HTR-8/SVneo (cell line): ENCODE results near the gene RIC8B.

ENCODE experiments used
- DNase-seq: peaks from one replicate; pipeline ENCODE4 v3.0.0; 2011; ENCODE audit warnings: low spot score, mixed read lengths; ENCODE audit not compliant: insufficient read length
- FAIRE-seq: peaks from 2 replicates; lab custom pipeline; 2011; peaks lifted over from hg19 to GRCh38; lab: Jason Lieb, UNC

RIC8B gene

GRCh38 chr12:106893451-106893850 lies 119.0 kb downstream of the RIC8B start:
- no peak for DNase-seq
- no peak for FAIRE-seq

GRCh38 chr12:106894774-106895173 lies 120.3 kb downstream of the RIC8B start:
- DNase-seq (no peak), FAIRE-seq (no peak)

DNA sequence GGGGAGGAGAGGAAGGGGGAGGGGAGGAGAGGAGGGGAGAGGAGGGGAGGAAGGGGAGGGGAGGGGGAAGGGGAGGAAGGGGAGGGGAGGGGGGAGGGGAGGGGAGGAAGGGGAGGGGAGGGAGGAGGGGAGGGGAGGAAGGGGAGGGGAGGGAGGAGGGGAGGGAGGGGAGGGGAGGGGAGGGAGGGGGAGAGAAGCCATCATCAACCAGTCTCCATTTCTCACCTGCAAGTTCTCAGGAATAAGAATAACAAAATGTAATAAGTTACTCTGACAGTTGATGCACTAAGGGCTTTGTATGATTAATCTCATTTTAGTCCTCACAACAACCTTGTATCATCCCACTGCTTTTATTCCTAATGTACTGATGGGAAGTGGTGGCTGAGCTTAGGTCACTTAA lies 122.1 kb downstream of the RIC8B start:
- DNase-seq: no peak
- FAIRE-seq: no peak

DNA sequence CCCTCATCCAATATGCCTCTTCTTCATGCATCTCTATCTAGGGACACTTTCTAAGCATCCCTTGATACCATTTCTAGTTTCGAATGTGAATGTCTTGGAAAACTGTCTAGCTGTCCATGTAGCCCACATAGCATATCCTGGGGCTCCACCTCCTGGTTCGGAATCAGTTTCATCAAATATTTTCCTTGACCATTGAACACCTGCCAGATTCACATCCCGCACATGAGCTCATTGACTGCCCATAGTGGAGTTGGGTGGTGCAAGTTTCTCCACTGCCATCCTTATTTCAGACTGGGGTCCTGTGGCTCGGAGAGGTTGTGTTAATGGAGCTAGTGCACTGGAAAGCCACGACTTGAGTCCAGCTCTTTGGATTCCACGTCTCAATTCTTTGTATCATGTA lies 122.6 kb downstream of the RIC8B start:
- DNase-seq (peak; percentile 12), FAIRE-seq (no peak)

- DNase-seq (no peak), FAIRE-seq (no peak)
Measured at GRCh38 chr12:106897981-106898901, 123.8 kb downstream of the RIC8B start.

DNA sequence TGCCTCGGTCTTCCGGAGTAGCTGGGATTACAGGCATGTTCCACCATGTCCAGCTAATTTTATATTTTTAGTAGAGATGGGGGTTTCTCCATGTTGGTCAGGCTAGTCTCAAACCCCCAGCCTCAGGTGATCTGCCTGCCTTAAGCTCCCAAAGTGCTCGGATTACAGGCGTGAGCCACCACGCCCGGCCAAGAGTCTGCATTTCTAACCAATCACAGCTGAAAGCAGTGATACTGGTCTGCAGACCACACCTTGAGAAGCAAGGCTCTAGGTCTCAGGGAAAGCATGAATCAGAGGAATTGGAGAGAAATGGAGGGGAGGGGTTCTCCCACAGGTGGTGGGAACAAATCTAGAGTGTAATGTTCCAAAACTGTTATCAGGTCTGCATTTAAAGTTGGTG lies 126.1 kb downstream of the RIC8B start:
- DNase-seq: no peak
- no peak for FAIRE-seq

DNA sequence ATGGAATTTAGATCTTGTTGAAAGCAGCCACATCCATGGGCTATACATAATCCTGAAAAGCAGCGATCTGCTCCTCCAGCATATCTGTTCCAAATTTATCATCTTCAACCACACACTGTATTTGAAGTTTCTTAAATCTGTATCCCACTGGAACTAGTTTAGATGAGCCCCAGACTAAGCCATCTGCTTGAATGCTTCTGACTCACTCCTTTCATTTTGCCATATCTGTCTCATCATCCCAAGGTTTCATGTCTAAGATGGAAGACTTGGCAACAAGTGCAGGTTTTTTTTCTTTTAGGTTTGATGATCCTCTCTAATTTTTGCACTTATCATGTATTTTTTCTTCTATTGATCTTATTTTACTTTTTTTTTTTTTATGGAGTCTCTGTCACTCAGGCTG lies 126.8 kb downstream of the RIC8B start:
- FAIRE-seq (no peak), DNase-seq (no peak)

- no peak for DNase-seq
Measured at GRCh38 chr12:106902053-106902452, 127.6 kb downstream of the RIC8B start.

GRCh38 chr12:106903241-106903945 lies 128.9 kb downstream of the RIC8B start:
- no peak for FAIRE-seq
- DNase-seq: peak; percentile 48

More at GRCh38 chr12:106902053-106902452, 127.6 kb downstream of the RIC8B start:
- no peak for FAIRE-seq

- FAIRE-seq: no peak
- no peak for DNase-seq
Measured at GRCh38 chr12:106906715-106907114, 132.2 kb downstream of the RIC8B start.

DNA sequence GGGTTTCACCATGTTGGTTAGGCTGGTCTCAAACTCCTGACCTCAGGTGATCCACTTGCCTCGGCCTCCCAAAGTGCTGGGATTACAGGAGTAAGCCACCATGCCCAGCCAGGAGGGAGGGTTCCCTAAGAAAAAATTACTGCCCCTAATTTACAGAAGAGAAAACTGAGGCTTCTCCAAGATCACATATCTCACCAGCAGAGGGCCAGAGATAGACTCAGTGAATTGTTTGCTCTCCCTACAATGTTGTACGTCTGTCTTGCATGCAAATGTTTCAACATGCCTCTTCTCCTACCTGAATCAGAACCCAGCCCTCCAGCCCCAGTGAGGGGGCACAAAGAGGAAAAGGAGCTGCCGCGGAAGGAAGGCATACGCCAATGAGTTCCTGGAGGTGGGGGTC lies 132.9 kb downstream of the RIC8B start:
- DNase-seq (no peak), FAIRE-seq (no peak)

DNA sequence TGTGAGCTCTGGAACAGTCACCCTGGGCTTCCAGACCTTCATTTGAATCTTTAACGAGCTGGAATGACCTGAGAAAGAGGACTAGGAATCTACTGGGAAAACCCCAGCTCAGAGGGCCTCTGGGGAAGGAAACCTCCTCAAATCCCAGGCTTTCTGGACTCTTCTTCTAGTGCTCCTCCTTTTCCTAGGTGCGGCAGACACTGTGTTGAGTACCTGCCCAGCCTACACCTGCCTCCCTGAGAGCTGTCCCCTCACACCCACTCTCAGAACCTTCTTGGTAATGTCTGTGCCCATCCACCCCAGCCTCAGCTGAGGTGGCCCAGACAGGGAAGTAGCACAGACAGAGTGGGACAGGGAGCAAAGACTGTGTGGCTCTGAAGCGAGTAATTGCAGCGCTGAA lies 133.4 kb downstream of the RIC8B start:
- no peak for DNase-seq

GRCh38 chr12:106908561-106908960 lies 134.1 kb downstream of the RIC8B start:
- no peak for FAIRE-seq
- no peak for DNase-seq

More for the DNA sequence above, 133.4 kb downstream of the RIC8B start:
- no peak for FAIRE-seq

- no peak for FAIRE-seq
- no peak for DNase-seq
Measured at GRCh38 chr12:106910202-106910601, 135.7 kb downstream of the RIC8B start.

- FAIRE-seq (no peak), DNase-seq (no peak)
Measured at GRCh38 chr12:106911581-106911980, 137.1 kb downstream of the RIC8B start.

DNA sequence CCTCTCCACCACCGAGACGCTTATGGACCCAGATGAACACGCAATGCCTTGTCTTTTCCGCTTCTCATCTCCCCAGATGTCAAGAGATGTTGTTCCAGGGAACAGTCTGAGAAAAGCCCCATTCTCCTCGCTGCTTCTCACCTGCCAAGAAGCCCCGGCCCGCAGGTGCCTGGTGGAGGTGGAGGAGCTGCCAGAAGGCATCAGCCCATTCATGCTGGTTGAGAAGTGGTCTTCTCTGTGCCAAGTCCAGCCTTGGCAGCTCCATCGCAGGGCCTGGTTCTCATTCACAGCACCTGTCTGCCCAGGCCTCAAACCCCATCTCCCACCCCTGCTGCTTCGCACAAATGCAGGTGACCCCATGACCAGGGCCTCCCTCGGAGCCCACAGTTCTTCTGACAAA lies 139.0 kb downstream of the RIC8B start:
- FAIRE-seq: no peak
- DNase-seq: no peak

DNA sequence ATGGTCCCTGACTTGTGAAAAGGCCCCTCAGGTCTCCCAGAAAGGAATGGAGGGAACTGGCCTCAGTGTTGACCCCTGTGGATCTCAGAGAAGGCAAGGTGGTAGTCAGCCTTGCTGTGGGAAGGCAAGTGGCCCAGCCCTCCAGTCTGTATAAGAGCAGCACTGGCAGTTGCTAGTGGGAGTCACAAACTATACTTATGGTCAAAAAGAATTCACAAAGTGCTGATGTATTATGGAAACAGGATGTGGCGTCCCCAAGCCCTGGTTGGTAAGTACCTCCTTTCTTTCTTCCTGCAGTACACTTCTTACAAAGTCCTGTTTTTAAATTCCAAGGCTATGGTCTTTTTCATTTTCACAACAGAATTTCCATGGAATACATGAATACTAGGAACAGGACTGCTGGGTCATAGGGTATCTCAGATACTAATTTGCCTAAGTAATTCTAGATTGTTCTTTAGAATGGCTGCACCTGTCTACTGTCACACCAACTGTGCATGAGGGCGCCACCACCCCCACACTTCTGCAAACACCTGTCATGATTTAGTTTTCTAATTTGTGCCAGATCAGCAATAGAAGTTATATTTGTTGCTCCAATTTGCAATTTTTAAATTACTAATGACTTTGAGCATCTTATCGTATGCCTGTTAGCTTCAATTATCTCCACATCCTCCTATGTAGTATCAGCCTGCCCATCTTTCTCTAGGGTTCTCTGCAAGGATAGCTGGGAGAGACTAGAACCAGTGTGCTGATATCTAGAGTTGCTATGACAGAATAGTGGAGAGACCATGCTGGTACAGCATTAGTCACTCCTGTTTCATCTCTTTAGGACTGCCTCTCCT lies 140.5 kb downstream of the RIC8B start:
- FAIRE-seq (no peak), DNase-seq (no peak)

GRCh38 chr12:106915635-106916026 lies 141.1 kb downstream of the RIC8B start:
- DNase-seq: no peak
- no peak for FAIRE-seq

- DNase-seq (no peak), FAIRE-seq (no peak)
Measured at GRCh38 chr12:106917503-106917902, 143.0 kb downstream of the RIC8B start.

- DNase-seq: peak; percentile 22
- no peak for FAIRE-seq
Measured at GRCh38 chr12:106918746-106919145, 144.3 kb downstream of the RIC8B start.
